ENCODE data around the gene TRAF7. TPM values are rescaled to one million over a fixed set of nuclear protein-coding genes. Genes with fewer than 3 reads are reported as not detected.

The TRAF7 gene
- polyA plus RNA-seq, 3 donors: 5.9 to 41.9 (median 6.7) TPM

- no peak overlapping the region for H3K4me3 Mint-ChIP-seq
- H3K27ac Mint-ChIP-seq: no peak overlapping the region
- H3K9me3 ChIP-seq (replicated peaks in 1 of 2; ENCODE audit: control insufficient read depth in 1 of 2, insufficient read depth in 1 of 2, low read length in 2 of 2): no peaks in the 10 kb centered on the region
- H3K4me1 Mint-ChIP-seq: peaks cover 48% of the 10 kb centered on the region
- H3K27ac ChIP-seq (ENCODE audit: low read depth in 1 of 2, low read length in 2 of 2): no peak overlapping the region
- H3K9me3 Mint-ChIP-seq: peaks cover 0 to 6% (median 0%) of the 10 kb centered on the region in 7 donors
- 87% methylated on average over 10 of the region's 18 CpGs for WGBS (ENCODE audit: insufficient coverage)
- peaks cover 0 to 24% of the 10 kb centered on the region in 2 donors for H3K27me3 ChIP-seq (ENCODE audit: control insufficient read depth in 2 of 2, insufficient read depth in 2 of 2, low read length in 2 of 2)
- no peak overlapping the region for H2AFZ ChIP-seq (ENCODE audit: insufficient read depth, low read depth, low read length, poor library complexity, severe bottlenecking)
- H3K4me2 ChIP-seq (replicated peaks; ENCODE audit: extremely low read depth, low read length, poor library complexity, severe bottlenecking): no peak overlapping the region
- intact Hi-C loops (cut with micrococcal nuclease): loop anchor here (5.0 to 10.0 kb wide), 5 partner anchors 128 to 354 kb away; partner anchors contain the start of genes ZNF598 (in 2 of the 2) and MSRB1 (in 1 of the 2)
- peaks cover 41 to 51% of the 10 kb centered on the region in 2 donors for H3K4me1 ChIP-seq (ENCODE audit: control insufficient read depth in 1 of 2, insufficient read depth in 2 of 2, low read length in 2 of 2)
- peaks cover 64% of the 10 kb centered on the region for H4K20me1 ChIP-seq (ENCODE audit: insufficient read depth, low read length)
- H3K4me3 ChIP-seq (replicated peaks in 1 of 3; ENCODE audit: low read depth in 2 of 3, low read length in 3 of 3): no peak overlapping the region
- H3K79me2 ChIP-seq (ENCODE audit: insufficient read depth, low read length): peaks cover 35% of the 10 kb centered on the region
- H3K36me3 ChIP-seq (replicated peaks in 1 of 2; ENCODE audit: control insufficient read depth in 1 of 2, insufficient read depth in 2 of 2, low read length in 2 of 2): peaks cover 3 to 9% of the 10 kb centered on the region in 2 donors
- H3K9ac ChIP-seq (ENCODE audit: insufficient read depth, low read length, poor library complexity, severe bottlenecking): no peak overlapping the region
- no peak for DNase-seq
- peaks cover 10 to 18% of the 10 kb centered on the region in 2 donors for H3K36me3 Mint-ChIP-seq
- H3K27me3 Mint-ChIP-seq (ENCODE audit: low read depth in 3 of 3): peaks cover 13 to 31% (median 15%) of the 10 kb centered on the region in 3 donors
- no peak for TF ChIP-seq CTCF (IDR thresholded peaks at IDR 0.05)
Measured at GRCh38 chr16:2150418-2151187, 5.0 kb upstream of the TRAF7 start.

GRCh38 chr16:2151188-2152091 lies 4.1 kb upstream of the TRAF7 start:
- intact Hi-C loops (cut with micrococcal nuclease): loop anchor here (5.0 to 10.0 kb wide), 5 partner anchors 129 to 353 kb away; partner anchors contain the start of genes ZNF598 (in 2 of the 2) and MSRB1 (in 1 of the 2)
- no peak overlapping the region for H3K4me3 ChIP-seq (replicated peaks in 1 of 3; ENCODE audit: low read depth in 2 of 3, low read length in 3 of 3)
- Mint-ChIP-seq H3K4me1 (peaks cover 53% of the 10 kb centered on the region), H3K4me3 (no peak overlapping the region), H3K27me3 (ENCODE audit: low read depth in 3 of 3) (peaks cover 13 to 30% (median 15%) of the 10 kb centered on the region in 3 donors), H3K9me3 (peaks cover 0 to 6% (median 0%) of the 10 kb centered on the region in 7 donors), H3K36me3 (peaks cover 10 to 18% of the 10 kb centered on the region in 2 donors), H3K27ac (peak overlapping the region in 1 of 7 donors; percentile 19)
- no peak for TF ChIP-seq CTCF (IDR thresholded peaks at IDR 0.05)
- whole genome bisulfite sequencing (ENCODE audit: insufficient coverage): 86% methylated on average over 11 of the region's 13 CpGs
- H3K4me1 ChIP-seq (ENCODE audit: control insufficient read depth in 1 of 2, insufficient read depth in 2 of 2, low read length in 2 of 2): peaks cover 44 to 56% of the 10 kb centered on the region in 2 donors
- DNase-seq: no peak
- H3K36me3 ChIP-seq (replicated peaks in 1 of 2; ENCODE audit: control insufficient read depth in 1 of 2, insufficient read depth in 2 of 2, low read length in 2 of 2): peaks cover 3 to 9% of the 10 kb centered on the region in 2 donors
- no peak overlapping the region for H2AFZ ChIP-seq (ENCODE audit: insufficient read depth, low read depth, low read length, poor library complexity, severe bottlenecking)
- H4K20me1 ChIP-seq (ENCODE audit: insufficient read depth, low read length): peaks cover 69% of the 10 kb centered on the region
- H3K4me2 ChIP-seq (replicated peaks; ENCODE audit: extremely low read depth, low read length, poor library complexity, severe bottlenecking): no peak overlapping the region
- H3K27ac ChIP-seq (ENCODE audit: low read depth in 1 of 2, low read length in 2 of 2): no peak overlapping the region
- H3K27me3 ChIP-seq (ENCODE audit: control insufficient read depth in 2 of 2, insufficient read depth in 2 of 2, low read length in 2 of 2): peaks cover 0 to 24% of the 10 kb centered on the region in 2 donors
- peaks cover 42% of the 10 kb centered on the region for H3K79me2 ChIP-seq (ENCODE audit: insufficient read depth, low read length)
- H3K9me3 ChIP-seq (replicated peaks in 1 of 2; ENCODE audit: control insufficient read depth in 1 of 2, insufficient read depth in 1 of 2, low read length in 2 of 2): no peaks in the 10 kb centered on the region
- H3K9ac ChIP-seq (ENCODE audit: insufficient read depth, low read length, poor library complexity, severe bottlenecking): no peak overlapping the region

All from CD14-positive monocyte (primary cell).